Retina (tissue), 1 donor: Measurements from ENCODE around the gene ACTN1.

Source experiments
- DNase-seq: peaks from one replicate; pipeline ENCODE4 v3.0.0-alpha.2; 2016

Gene ACTN1

GRCh38 chr14:68931474-68932051, 47.5 kb downstream of the ACTN1 start:
- no peak for DNase-seq

- no peak for DNase-seq
These were observed 48.0 kb downstream of the ACTN1 start for GRCh38 chr14:68931063-68931462.

- DNase-seq: no peak
These were observed 49.3 kb downstream of the ACTN1 start for GRCh38 chr14:68929623-68930307.

GRCh38 chr14:68928770-68929550, 50.1 kb downstream of the ACTN1 start:
- no peak for DNase-seq

GRCh38 chr14:68927956-68928675, 51.0 kb downstream of the ACTN1 start:
- no peak for DNase-seq

GRCh38 chr14:68927089-68927488, 52.0 kb downstream of the ACTN1 start:
- no peak for DNase-seq

GRCh38 chr14:68926236-68926635, 52.9 kb downstream of the ACTN1 start:
- no peak for DNase-seq

- no peak for DNase-seq
These were observed 53.7 kb downstream of the ACTN1 start for GRCh38 chr14:68925373-68925772.

- DNase-seq: no peak
These were observed 54.6 kb downstream of the ACTN1 start for GRCh38 chr14:68924186-68925158.

- no peak for DNase-seq
These were observed 56.2 kb downstream of the ACTN1 start for GRCh38 chr14:68922886-68923285.

- DNase-seq: no peak
These were observed 56.9 kb downstream of the ACTN1 start for GRCh38 chr14:68922201-68922621.

GRCh38 chr14:68921666-68922065, 57.4 kb downstream of the ACTN1 start:
- no peak for DNase-seq

GRCh38 chr14:68921049-68921448, 58.1 kb downstream of the ACTN1 start:
- DNase-seq: no peak

GRCh38 chr14:68919129-68919927, 59.8 kb downstream of the ACTN1 start:
- DNase-seq: no peak

- no peak for DNase-seq
These were observed 60.5 kb downstream of the ACTN1 start for GRCh38 chr14:68918612-68919011.

GRCh38 chr14:68916358-68916941, 62.7 kb downstream of the ACTN1 start:
- DNase-seq: peak; percentile 18

- DNase-seq: no peak
These were observed 65.6 kb downstream of the ACTN1 start for GRCh38 chr14:68913516-68913915.

- peak; percentile 82 for DNase-seq
These were observed 67.4 kb downstream of the ACTN1 start for GRCh38 chr14:68911594-68912227.

- no peak for DNase-seq
These were observed 68.6 kb downstream of the ACTN1 start for GRCh38 chr14:68910540-68910939.

- no peak for DNase-seq
These were observed 70.3 kb downstream of the ACTN1 start for GRCh38 chr14:68908803-68909202.
